Right lobe of liver (tissue), 4 donors: ENCODE data around the gene SYVN1.

Experiments used
- CTCF ChIP-seq, 4 donors: fragments of 200-600 bp in 3 of 4; fragments of 450-650 bp in 1 of 4; IDR thresholded peaks; one replicate each; pipeline versions ENCODE4 v1.5.1 to v1.8.0; 2016 to 2022; ENCODE audit warnings: antibody characterized with exemption in 4 of 4, mild to moderate bottlenecking in 2 of 4
- POLR2A ChIP-seq: fragments of 450-650 bp; IDR thresholded peaks from one replicate; pipeline ENCODE4 v1.6.1; 2017; ENCODE audit warnings: antibody characterized with exemption, mild to moderate bottlenecking
- donor health status: DM: no; HTN: no; CAD: no.
- donor health status: DM: no; HTN: no; CAD: no.
- donor health status: DM: no; HTN: yes; CAD: no.

- TF ChIP-seq CTCF (IDR thresholded peaks at IDR 0.05) (no peak), POLR2A (no peak)
Measured at GRCh38 chr11:65116370-65117205, 17.7 kb downstream of the SYVN1 start.
